CD14-positive monocyte (primary cell): Measurements from ENCODE around the gene NCBP3. TPM values are rescaled to one million over a fixed set of nuclear protein-coding genes. Genes with fewer than 3 reads are reported as not detected.

ENCODE experiments used
- DNase-seq, 3 donors: peaks; one replicate each; pipeline ENCODE4 v3.0.0-alpha.2; 2011 to 2022
- H2AFZ ChIP-seq: 2 replicates; pipeline ENCODE4 v1.6.0; 2012; ENCODE audit warnings: mild to moderate bottlenecking, low read depth, low read length, inconsistent platforms; ENCODE audit not compliant: insufficient read depth, poor library complexity, severe bottlenecking
- H3K27ac ChIP-seq, 2 donors: 1 replicate in 1 of 2; 2 replicates in 1 of 2; pipeline ENCODE4 v1.5.1; 2012 to 2013; ENCODE audit warnings: low read length in 2 of 2, control low read depth in 1 of 2, inconsistent platforms in 1 of 2, low read depth in 1 of 2, mild to moderate bottlenecking in 1 of 2
- H3K27me3 ChIP-seq, 2 donors: one replicate each; pipeline versions ENCODE4 v1.6.0 to v1.6.1; 2011 to 2013; ENCODE audit warnings: low read length in 2 of 2; ENCODE audit not compliant: control insufficient read depth in 2 of 2, insufficient read depth in 2 of 2
- H3K36me3 ChIP-seq, 2 donors: replicated peaks in 1 of 2; 1 replicate in 1 of 2; 2 replicates in 1 of 2; pipeline versions ENCODE4 v1.5.1 to v1.6.1; 2012 to 2013; ENCODE audit warnings: low read length in 2 of 2, control low read depth in 1 of 2, inconsistent platforms in 1 of 2, mild to moderate bottlenecking in 1 of 2; ENCODE audit not compliant: insufficient read depth in 2 of 2, control insufficient read depth in 1 of 2
- H3K4me1 ChIP-seq, 2 donors: 1 replicate in 1 of 2; 2 replicates in 1 of 2; pipeline versions ENCODE4 v1.5.1 to v1.6.1; 2012 to 2013; ENCODE audit warnings: low read length in 2 of 2, control low read depth in 1 of 2, inconsistent platforms in 1 of 2, mild to moderate bottlenecking in 1 of 2, moderate library complexity in 1 of 2; ENCODE audit not compliant: insufficient read depth in 2 of 2, control insufficient read depth in 1 of 2
- H3K4me2 ChIP-seq: replicated peaks from 2 replicates; pipeline ENCODE3; 2012; ENCODE audit warnings: low read length, moderate library complexity, mild to moderate bottlenecking; ENCODE audit not compliant: poor library complexity, severe bottlenecking; ENCODE audit errors: extremely low read depth
- H3K4me3 ChIP-seq, 3 experiments: fragments of 200-600 bp in 1 of 3; sonication (generic) in 1 of 3; replicated peaks in 1 of 3; 1 replicate in 2 of 3; 2 replicates in 1 of 3; pipeline ENCODE4 v1.5.1; 2011 to 2013; ENCODE audit warnings: low read length in 3 of 3, mild to moderate bottlenecking in 3 of 3, control low read depth in 2 of 3, low read depth in 2 of 3, inconsistent platforms in 1 of 3, moderate library complexity in 1 of 3
- H3K79me2 ChIP-seq: 2 replicates; pipeline ENCODE4 v1.6.0; 2012; ENCODE audit warnings: mild to moderate bottlenecking, control low read depth, inconsistent platforms, low read length, moderate library complexity; ENCODE audit not compliant: insufficient read depth
- H3K9ac ChIP-seq: 2 replicates; pipeline ENCODE4 v1.6.0; 2017; ENCODE audit warnings: low read length, mild to moderate bottlenecking; ENCODE audit not compliant: insufficient read depth, poor library complexity, severe bottlenecking
- H3K9me3 ChIP-seq, 2 donors: replicated peaks in 1 of 2; 1 replicate in 1 of 2; 2 replicates in 1 of 2; pipeline versions ENCODE4 v1.5.1 to v1.6.1; 2012 to 2013; ENCODE audit warnings: low read length in 2 of 2, control low read depth in 1 of 2; ENCODE audit not compliant: control insufficient read depth in 1 of 2, insufficient read depth in 1 of 2
- H4K20me1 ChIP-seq: 2 replicates; pipeline ENCODE4 v1.6.0; 2012; ENCODE audit warnings: mild to moderate bottlenecking, low read length, control low read depth, moderate library complexity; ENCODE audit not compliant: insufficient read depth
- H3K27ac Mint-ChIP-seq, 7 donors: one replicate each; pipeline ENCODE4 v1.8.0; 2020; ENCODE audit warnings: mild to moderate bottlenecking in 7 of 7, mixed read lengths in 7 of 7, moderate library complexity in 6 of 7, inconsistent platforms in 2 of 7
- H3K27me3 Mint-ChIP-seq, 3 donors: one replicate each; pipeline ENCODE4 v1.8.0; 2021 to 2022; ENCODE audit warnings: low read depth in 3 of 3, mild to moderate bottlenecking in 3 of 3, mixed read lengths in 3 of 3, moderate library complexity in 3 of 3, inconsistent platforms in 1 of 3
- H3K36me3 Mint-ChIP-seq, 2 donors: one replicate each; pipeline ENCODE4 v1.8.0; 2020; ENCODE audit warnings: mixed read lengths in 2 of 2, inconsistent platforms in 1 of 2, mild to moderate bottlenecking in 1 of 2
- H3K4me1 Mint-ChIP-seq: one replicate; pipeline ENCODE4 v1.8.0; 2020; ENCODE audit warnings: mild to moderate bottlenecking, mixed read lengths
- H3K4me3 Mint-ChIP-seq, 2 donors: one replicate each; pipeline ENCODE4 v1.8.0; 2020; ENCODE audit warnings: mild to moderate bottlenecking in 2 of 2, mixed read lengths in 2 of 2, moderate library complexity in 1 of 2
- H3K9me3 Mint-ChIP-seq, 7 donors: one replicate each; pipeline ENCODE4 v1.8.0; 2020 to 2022; ENCODE audit warnings: mixed read lengths in 7 of 7, mild to moderate bottlenecking in 6 of 7, moderate library complexity in 6 of 7, inconsistent platforms in 2 of 7
- CTCF ChIP-seq: fragments of 200-600 bp; IDR thresholded peaks from one replicate; pipeline ENCODE4 v1.8.0; 2022; ENCODE audit warnings: antibody characterized with exemption, mild to moderate bottlenecking
- WGBS: methylation state at CpG from one replicate; pipeline ENCODE4 v1.1.5; 2013; ENCODE audit warnings: missing lambda C conversion rate; ENCODE audit not compliant: insufficient coverage; 5-methylcytosine and 5-hydroxymethylcytosine counted together
- intact Hi-C, 2 donors: fragments of 100-400 bp; cut with micrococcal nuclease; formaldehyde crosslinking; loops; one replicate each; pipeline versions ENCODE4 v1.15.0 to v1.15.1; 2023
- polyA plus RNA-seq, 3 donors: library from polyadenylated mRNA; depleted of rRNA in 1 of 3; unstranded in 2 of 3; stranded (reverse) in 1 of 3; fragments of 300-500 nt in 2 of 3; fragments of >200 nt in 1 of 3; fragmentation: Illumina TruSeq in 2 of 3; gene quantifications; 1 replicate in 2 of 3; 2 replicates in 1 of 3; pipeline ENCODE4 v1.2.3, GENCODE V29; 2012 to 2021

Gene NCBP3
- polyA plus RNA-seq, 3 donors: 4.9 to 19.0 (median 8.5) TPM

GRCh38 chr17:3801347-3801746, 44.7 kb downstream of the NCBP3 start:
- H4K20me1 ChIP-seq: no peaks in the 10 kb centered on the region
- peaks cover 70 to 73% of the 10 kb centered on the region in 2 donors for H3K4me1 ChIP-seq
- TF ChIP-seq CTCF: no peak
- no peaks in the 10 kb centered on the region for H3K79me2 ChIP-seq
- H3K9me3 Mint-ChIP-seq: no peaks in the 10 kb centered on the region
- no peak overlapping the region for H3K4me2 ChIP-seq
- H3K9ac ChIP-seq: no peak overlapping the region
- peaks cover 0 to 2% (median 2%) of the 10 kb centered on the region in 3 donors for H3K27me3 Mint-ChIP-seq
- peaks cover 70% of the 10 kb centered on the region for H3K4me1 Mint-ChIP-seq
- intact Hi-C loops: loop anchor here in 1 of 2 donors (5.0 kb wide), 1 partner anchor 34 kb away; no protein-coding TSS in a partner anchor
- H3K9me3 ChIP-seq: no peaks in the 10 kb centered on the region
- H2AFZ ChIP-seq: peak overlapping the region; percentile 17
- H3K27ac Mint-ChIP-seq: peak overlapping the region in 6 of 7 donors; percentile 24 to 97 (median 74)
- H3K4me3 ChIP-seq: no peak overlapping the region
- H3K36me3 Mint-ChIP-seq: peaks cover 10 to 15% of the 10 kb centered on the region in 2 donors
- WGBS: 90% methylated on average over 7 of the region's 7 CpGs
- H3K36me3 ChIP-seq: peaks cover 4 to 7% of the 10 kb centered on the region in 2 donors
- no peak overlapping the region for H3K4me3 Mint-ChIP-seq
- no peak for DNase-seq
- H3K27ac ChIP-seq: peak overlapping the region; percentile 17 to 96
- no peaks in the 10 kb centered on the region for H3K27me3 ChIP-seq

GRCh38 chr17:3800362-3801271, 45.4 kb downstream of the NCBP3 start, which contains the start of gene ITGAE:
Gene ITGAE (minus strand): TSS chr17:3801188. CDS start chr17:3801144, 44 bp downstream.
- no peaks in the 10 kb centered on the region for H4K20me1 ChIP-seq
- H3K79me2 ChIP-seq: no peaks in the 10 kb centered on the region
- H3K27me3 ChIP-seq: no peaks in the 10 kb centered on the region
- intact Hi-C loops: loop anchor here in 1 of 2 donors (5.0 kb wide), 1 partner anchor 33 kb away; no protein-coding TSS in a partner anchor
- peaks cover 2 to 4% of the 10 kb centered on the region in 2 donors for H3K36me3 ChIP-seq
- no peaks in the 10 kb centered on the region for H3K9me3 ChIP-seq
- H3K9me3 Mint-ChIP-seq: no peaks in the 10 kb centered on the region
- peaks cover 3 to 11% of the 10 kb centered on the region in 2 donors for H3K36me3 Mint-ChIP-seq
- H3K4me3 ChIP-seq: no peak within 1 kb of the TSS
- H3K4me1 Mint-ChIP-seq: peaks cover 72% of the 10 kb centered on the region
- H3K9ac ChIP-seq: peak within 1 kb of the TSS; percentile 7
- H3K4me3 Mint-ChIP-seq: peak within 1 kb of the TSS in 1 of 2 donors; percentile 48
- WGBS: 62% methylated on average over 13 of the region's 17 CpGs
- peak within 1 kb of the TSS; percentile 17 for H2AFZ ChIP-seq
- peak within 1 kb of the TSS; percentile 94 to 96 for H3K27ac ChIP-seq
- no peak for DNase-seq
- peaks cover 0 to 2% (median 2%) of the 10 kb centered on the region in 3 donors for H3K27me3 Mint-ChIP-seq
- H3K27ac Mint-ChIP-seq: peak within 1 kb of the TSS; percentile 54 to 97 (median 88)
- H3K4me1 ChIP-seq: peaks cover 70 to 73% of the 10 kb centered on the region in 2 donors
- TF ChIP-seq CTCF: no peak
- no peak within 1 kb of the TSS for H3K4me2 ChIP-seq
